Thyroid gland (tissue), 4 donors: ENCODE results near the gene DDX59.

Experiments
- POLR2A ChIP-seq, 2 donors: fragments of 450-650 bp; IDR thresholded peaks; one replicate each; pipeline ENCODE4 v1.6.1; 2017; ENCODE audit warnings: antibody characterized with exemption in 2 of 2, mild to moderate bottlenecking in 2 of 2, moderate library complexity in 1 of 2
- TF ChIP-seq, protein P1 (sequence below), 6 experiments: fragments of 200-600 bp in 3 of 6; fragments of 450-650 bp in 3 of 6; sonication (generic) in 3 of 6; IDR thresholded peaks; one replicate each; pipeline ENCODE4 v1.5.1; 2016 to 2019; ENCODE audit warnings: antibody characterized with exemption in 6 of 6, mild to moderate bottlenecking in 2 of 6, inconsistent platforms in 1 of 6, moderate library complexity in 1 of 6

DNA sequence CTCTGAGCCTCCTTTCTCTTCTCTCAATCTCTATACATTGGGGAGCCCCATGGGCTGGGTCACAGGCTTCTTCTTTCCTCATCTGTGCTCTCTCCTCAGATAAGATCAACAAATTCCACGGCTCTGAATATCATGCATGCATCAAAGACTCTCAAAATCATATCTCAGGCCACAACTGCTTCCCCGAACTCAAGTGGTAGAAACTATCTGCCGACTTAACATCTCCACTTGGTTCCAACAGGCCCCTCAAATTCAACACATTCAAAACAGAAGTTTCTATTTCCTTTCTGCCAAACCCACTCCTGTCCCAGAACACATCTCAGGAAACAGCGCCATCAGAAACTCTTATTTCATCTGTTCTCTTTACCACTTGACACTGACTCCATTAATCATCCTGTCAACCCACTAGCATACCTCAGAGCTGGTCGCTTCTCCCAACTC is 16.7 kb downstream of the DDX59 start:
- TF ChIP-seq, protein P1, sequence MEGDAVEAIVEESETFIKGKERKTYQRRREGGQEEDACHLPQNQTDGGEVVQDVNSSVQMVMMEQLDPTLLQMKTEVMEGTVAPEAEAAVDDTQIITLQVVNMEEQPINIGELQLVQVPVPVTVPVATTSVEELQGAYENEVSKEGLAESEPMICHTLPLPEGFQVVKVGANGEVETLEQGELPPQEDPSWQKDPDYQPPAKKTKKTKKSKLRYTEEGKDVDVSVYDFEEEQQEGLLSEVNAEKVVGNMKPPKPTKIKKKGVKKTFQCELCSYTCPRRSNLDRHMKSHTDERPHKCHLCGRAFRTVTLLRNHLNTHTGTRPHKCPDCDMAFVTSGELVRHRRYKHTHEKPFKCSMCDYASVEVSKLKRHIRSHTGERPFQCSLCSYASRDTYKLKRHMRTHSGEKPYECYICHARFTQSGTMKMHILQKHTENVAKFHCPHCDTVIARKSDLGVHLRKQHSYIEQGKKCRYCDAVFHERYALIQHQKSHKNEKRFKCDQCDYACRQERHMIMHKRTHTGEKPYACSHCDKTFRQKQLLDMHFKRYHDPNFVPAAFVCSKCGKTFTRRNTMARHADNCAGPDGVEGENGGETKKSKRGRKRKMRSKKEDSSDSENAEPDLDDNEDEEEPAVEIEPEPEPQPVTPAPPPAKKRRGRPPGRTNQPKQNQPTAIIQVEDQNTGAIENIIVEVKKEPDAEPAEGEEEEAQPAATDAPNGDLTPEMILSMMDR (IDR thresholded peaks at IDR 0.05) = no peak
- no peak for TF ChIP-seq POLR2A (IDR thresholded peaks at IDR 0.05)
